ENCODE results near the gene SRD5A3.

DNA sequence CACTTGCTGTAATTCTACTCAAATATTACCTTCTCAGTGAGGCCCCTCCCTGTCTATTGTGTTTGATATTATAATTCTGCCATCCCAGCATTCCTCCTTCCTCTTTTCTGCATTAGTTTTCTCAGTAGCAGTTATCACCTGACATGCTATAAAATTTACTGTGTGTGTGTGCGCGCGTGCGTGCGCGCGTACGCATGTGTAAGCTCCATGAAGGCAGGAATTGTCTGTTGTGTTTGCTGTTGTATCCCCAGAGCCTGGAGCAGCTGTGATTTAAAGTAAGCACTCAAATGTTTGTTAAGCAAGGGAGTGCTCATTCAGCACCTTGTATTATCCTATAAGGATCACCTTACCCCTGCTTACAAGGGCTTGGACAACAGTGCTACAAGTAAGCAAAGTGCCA, 8.6 kb downstream of the SRD5A3 start:
- TF ChIP-seq, protein P1, sequence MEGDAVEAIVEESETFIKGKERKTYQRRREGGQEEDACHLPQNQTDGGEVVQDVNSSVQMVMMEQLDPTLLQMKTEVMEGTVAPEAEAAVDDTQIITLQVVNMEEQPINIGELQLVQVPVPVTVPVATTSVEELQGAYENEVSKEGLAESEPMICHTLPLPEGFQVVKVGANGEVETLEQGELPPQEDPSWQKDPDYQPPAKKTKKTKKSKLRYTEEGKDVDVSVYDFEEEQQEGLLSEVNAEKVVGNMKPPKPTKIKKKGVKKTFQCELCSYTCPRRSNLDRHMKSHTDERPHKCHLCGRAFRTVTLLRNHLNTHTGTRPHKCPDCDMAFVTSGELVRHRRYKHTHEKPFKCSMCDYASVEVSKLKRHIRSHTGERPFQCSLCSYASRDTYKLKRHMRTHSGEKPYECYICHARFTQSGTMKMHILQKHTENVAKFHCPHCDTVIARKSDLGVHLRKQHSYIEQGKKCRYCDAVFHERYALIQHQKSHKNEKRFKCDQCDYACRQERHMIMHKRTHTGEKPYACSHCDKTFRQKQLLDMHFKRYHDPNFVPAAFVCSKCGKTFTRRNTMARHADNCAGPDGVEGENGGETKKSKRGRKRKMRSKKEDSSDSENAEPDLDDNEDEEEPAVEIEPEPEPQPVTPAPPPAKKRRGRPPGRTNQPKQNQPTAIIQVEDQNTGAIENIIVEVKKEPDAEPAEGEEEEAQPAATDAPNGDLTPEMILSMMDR (IDR thresholded peaks at IDR 0.05; ENCODE audit: low read depth, low read length) = no peak
- TF ChIP-seq EZH2phosphoT487 (IDR thresholded peaks at IDR 0.05; ENCODE audit: low read depth) = no peak
